ENCODE measurements around the gene TET3. TPM values are rescaled to one million over a fixed set of nuclear protein-coding genes. Genes with fewer than 3 reads are reported as not detected.

Gene TET3
- polyA plus RNA-seq, 1 donor from 2014 or later, result 18.2 TPM

GRCh38 chr2:73992036-73992435, 7.3 kb downstream of the TET3 start:
- Histone ChIP-seq H3K4me2 (ENCODE audit: low read length) (no peak overlapping the region), H3F3A (ENCODE audit: insufficient read depth, low read length, poor library complexity, severe bottlenecking) (no peaks in the 10 kb centered on the region), H4K20me1 (ENCODE audit: insufficient read depth) (no peaks in the 10 kb centered on the region), H2AFZ (ENCODE audit: low read depth, low read length) (no peak overlapping the region), H3K27ac (ENCODE audit: low read length) (no peak overlapping the region), H3K79me2 (replicated peaks; ENCODE audit: insufficient read depth, low read length) (peaks cover 98% of the 10 kb centered on the region), H3K4me3 (ENCODE audit: low read length) (no peak overlapping the region), H3K9me3 (ENCODE audit: low read length) (no peaks in the 10 kb centered on the region), H3K36me3 (ENCODE audit: insufficient read depth, low read length) (no peaks in the 10 kb centered on the region), H3K27me3 (ENCODE audit: insufficient read depth, low read depth, low read length) (no peaks in the 10 kb centered on the region), H3K9ac (ENCODE audit: low read length) (no peak overlapping the region), H3K9me2 (ENCODE audit: insufficient read depth, low read length) (no peaks in the 10 kb centered on the region)
- TF ChIP-seq TAF1 (IDR thresholded peaks at IDR 0.05; ENCODE audit: low read depth), result no peak
- TF ChIP-seq, protein P1, sequence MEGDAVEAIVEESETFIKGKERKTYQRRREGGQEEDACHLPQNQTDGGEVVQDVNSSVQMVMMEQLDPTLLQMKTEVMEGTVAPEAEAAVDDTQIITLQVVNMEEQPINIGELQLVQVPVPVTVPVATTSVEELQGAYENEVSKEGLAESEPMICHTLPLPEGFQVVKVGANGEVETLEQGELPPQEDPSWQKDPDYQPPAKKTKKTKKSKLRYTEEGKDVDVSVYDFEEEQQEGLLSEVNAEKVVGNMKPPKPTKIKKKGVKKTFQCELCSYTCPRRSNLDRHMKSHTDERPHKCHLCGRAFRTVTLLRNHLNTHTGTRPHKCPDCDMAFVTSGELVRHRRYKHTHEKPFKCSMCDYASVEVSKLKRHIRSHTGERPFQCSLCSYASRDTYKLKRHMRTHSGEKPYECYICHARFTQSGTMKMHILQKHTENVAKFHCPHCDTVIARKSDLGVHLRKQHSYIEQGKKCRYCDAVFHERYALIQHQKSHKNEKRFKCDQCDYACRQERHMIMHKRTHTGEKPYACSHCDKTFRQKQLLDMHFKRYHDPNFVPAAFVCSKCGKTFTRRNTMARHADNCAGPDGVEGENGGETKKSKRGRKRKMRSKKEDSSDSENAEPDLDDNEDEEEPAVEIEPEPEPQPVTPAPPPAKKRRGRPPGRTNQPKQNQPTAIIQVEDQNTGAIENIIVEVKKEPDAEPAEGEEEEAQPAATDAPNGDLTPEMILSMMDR (IDR thresholded peaks at IDR 0.05; ENCODE audit: poor library complexity, severe bottlenecking), result no peak
- no peak for TF ChIP-seq EZH2 (IDR thresholded peaks at IDR 0.05; ENCODE audit: borderline replicate concordance, insufficient read depth, low read length, poor library complexity, severe bottlenecking)
- TF ChIP-seq RAD21 (conservative IDR thresholded peaks at IDR 0.05), result no peak
- no peak for TF ChIP-seq REST (IDR thresholded peaks at IDR 0.05; ENCODE audit: borderline replicate concordance)
- TF ChIP-seq MXI1 (conservative IDR thresholded peaks at IDR 0.05; ENCODE audit: poor library complexity, severe bottlenecking), result no peak
- no peak for TF ChIP-seq POLR2AphosphoS5 (IDR thresholded peaks at IDR 0.05)
- no peak for TF ChIP-seq SMC3 (conservative IDR thresholded peaks at IDR 0.05; ENCODE audit: poor library complexity)
- TF ChIP-seq EP300 (conservative IDR thresholded peaks at IDR 0.05; ENCODE audit: poor library complexity, severe bottlenecking), result no peak

DNA sequence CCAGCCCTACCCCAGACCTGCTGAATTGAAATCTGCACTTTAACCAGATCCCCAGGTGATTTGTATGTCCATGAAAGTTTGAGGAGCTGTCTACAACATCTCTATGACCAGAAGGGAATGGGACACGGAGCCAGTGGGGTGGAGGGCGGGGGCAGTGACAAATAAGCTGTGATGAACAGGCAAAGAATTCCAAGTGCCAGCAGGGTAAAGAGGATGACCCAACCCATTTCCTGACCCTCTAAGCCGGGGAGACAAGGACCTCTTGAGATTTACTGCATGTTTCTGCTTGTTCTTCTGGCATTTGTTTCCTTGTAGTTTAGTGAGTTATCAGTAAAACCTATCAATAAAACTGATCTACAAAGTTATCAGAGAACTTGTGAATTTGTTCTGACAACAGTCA, 8.7 kb downstream of the TET3 start:
- no peak overlapping the region for H2AFZ ChIP-seq (ENCODE audit: low read depth, low read length)
- no peaks in the 10 kb centered on the region for H4K20me1 ChIP-seq (ENCODE audit: insufficient read depth)
- TF ChIP-seq REST (IDR thresholded peaks at IDR 0.05; ENCODE audit: borderline replicate concordance), result no peak
- TF ChIP-seq, protein P1 (IDR thresholded peaks at IDR 0.05; ENCODE audit: poor library complexity, severe bottlenecking), result no peak
- TF ChIP-seq SMC3 (conservative IDR thresholded peaks at IDR 0.05; ENCODE audit: poor library complexity), result no peak
- no peaks in the 10 kb centered on the region for H3K9me3 ChIP-seq (ENCODE audit: low read length)
- H3K79me2 ChIP-seq (replicated peaks; ENCODE audit: insufficient read depth, low read length), result peaks cover 96% of the 10 kb centered on the region
- H3K4me3 ChIP-seq (ENCODE audit: low read length), result no peak overlapping the region
- no peaks in the 10 kb centered on the region for H3K27me3 ChIP-seq (ENCODE audit: insufficient read depth, low read depth, low read length)
- H3F3A ChIP-seq (ENCODE audit: insufficient read depth, low read length, poor library complexity, severe bottlenecking), result peaks cover 3% of the 10 kb centered on the region
- H3K27ac ChIP-seq (ENCODE audit: low read length), result no peak overlapping the region
- H3K9ac ChIP-seq (ENCODE audit: low read length), result no peak overlapping the region
- H3K9me2 ChIP-seq (ENCODE audit: insufficient read depth, low read length), result no peaks in the 10 kb centered on the region
- H3K36me3 ChIP-seq (ENCODE audit: insufficient read depth, low read length), result no peaks in the 10 kb centered on the region
- no peak overlapping the region for H3K4me2 ChIP-seq (ENCODE audit: low read length)
